Measurements from ENCODE around the gene FOSB. TPM values are rescaled to one million over a fixed set of nuclear protein-coding genes. Genes with fewer than 3 reads are reported as not detected.

The FOSB gene
- total and polyA plus RNA-seq, 9 of the 15 experiments (the other 6 are each of a cell fraction or from before 2014, with no cell fraction given), result 0.11 to 2.7 (median 0.73) TPM

DNA sequence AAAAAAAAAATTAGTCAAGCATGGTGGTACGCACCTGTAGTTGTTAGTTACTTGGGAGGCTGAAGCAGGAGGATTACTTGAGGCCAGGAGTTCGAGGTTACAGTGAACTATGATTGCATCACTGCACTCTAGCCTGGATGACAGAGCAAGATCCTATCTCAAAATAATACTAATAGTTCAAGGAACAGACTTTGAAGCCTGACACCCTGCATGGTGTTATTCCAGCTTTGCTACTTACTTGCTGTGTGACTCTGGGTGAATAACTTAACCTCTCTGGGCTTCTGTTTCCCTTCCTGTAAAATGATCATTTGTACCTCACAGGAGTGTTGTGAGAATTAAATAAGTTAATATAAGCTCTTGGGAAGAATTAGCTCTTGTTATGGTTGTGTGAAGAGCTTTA, 3.5 kb upstream of the FOSB start (continued):
- TF ChIP-seq HSF4 (CRISPR knock-in tag; IDR thresholded peaks at IDR 0.05; ENCODE audit: borderline replicate concordance), result no peak
- 0 out of 2 replicates have a peak, but pooled peaks have one; percentile 19 for TF ChIP-seq NFE2 (IDR thresholded peaks at IDR 0.05; ENCODE audit: low read depth)
- TF ChIP-seq CEBPB (tag; IDR thresholded peaks at IDR 0.05), result peak; percentile 76
- TF ChIP-seq ETV6 (IDR thresholded peaks at IDR 0.05; ENCODE audit: borderline replicate concordance in 1 of 2, low read depth in 2 of 2, low read length in 1 of 2), result no peak
- TF ChIP-seq ETV6 (CRISPR knock-in tag; IDR thresholded peaks at IDR 0.05; ENCODE audit: borderline replicate concordance), result no peak
- TF ChIP-seq, protein P1, sequence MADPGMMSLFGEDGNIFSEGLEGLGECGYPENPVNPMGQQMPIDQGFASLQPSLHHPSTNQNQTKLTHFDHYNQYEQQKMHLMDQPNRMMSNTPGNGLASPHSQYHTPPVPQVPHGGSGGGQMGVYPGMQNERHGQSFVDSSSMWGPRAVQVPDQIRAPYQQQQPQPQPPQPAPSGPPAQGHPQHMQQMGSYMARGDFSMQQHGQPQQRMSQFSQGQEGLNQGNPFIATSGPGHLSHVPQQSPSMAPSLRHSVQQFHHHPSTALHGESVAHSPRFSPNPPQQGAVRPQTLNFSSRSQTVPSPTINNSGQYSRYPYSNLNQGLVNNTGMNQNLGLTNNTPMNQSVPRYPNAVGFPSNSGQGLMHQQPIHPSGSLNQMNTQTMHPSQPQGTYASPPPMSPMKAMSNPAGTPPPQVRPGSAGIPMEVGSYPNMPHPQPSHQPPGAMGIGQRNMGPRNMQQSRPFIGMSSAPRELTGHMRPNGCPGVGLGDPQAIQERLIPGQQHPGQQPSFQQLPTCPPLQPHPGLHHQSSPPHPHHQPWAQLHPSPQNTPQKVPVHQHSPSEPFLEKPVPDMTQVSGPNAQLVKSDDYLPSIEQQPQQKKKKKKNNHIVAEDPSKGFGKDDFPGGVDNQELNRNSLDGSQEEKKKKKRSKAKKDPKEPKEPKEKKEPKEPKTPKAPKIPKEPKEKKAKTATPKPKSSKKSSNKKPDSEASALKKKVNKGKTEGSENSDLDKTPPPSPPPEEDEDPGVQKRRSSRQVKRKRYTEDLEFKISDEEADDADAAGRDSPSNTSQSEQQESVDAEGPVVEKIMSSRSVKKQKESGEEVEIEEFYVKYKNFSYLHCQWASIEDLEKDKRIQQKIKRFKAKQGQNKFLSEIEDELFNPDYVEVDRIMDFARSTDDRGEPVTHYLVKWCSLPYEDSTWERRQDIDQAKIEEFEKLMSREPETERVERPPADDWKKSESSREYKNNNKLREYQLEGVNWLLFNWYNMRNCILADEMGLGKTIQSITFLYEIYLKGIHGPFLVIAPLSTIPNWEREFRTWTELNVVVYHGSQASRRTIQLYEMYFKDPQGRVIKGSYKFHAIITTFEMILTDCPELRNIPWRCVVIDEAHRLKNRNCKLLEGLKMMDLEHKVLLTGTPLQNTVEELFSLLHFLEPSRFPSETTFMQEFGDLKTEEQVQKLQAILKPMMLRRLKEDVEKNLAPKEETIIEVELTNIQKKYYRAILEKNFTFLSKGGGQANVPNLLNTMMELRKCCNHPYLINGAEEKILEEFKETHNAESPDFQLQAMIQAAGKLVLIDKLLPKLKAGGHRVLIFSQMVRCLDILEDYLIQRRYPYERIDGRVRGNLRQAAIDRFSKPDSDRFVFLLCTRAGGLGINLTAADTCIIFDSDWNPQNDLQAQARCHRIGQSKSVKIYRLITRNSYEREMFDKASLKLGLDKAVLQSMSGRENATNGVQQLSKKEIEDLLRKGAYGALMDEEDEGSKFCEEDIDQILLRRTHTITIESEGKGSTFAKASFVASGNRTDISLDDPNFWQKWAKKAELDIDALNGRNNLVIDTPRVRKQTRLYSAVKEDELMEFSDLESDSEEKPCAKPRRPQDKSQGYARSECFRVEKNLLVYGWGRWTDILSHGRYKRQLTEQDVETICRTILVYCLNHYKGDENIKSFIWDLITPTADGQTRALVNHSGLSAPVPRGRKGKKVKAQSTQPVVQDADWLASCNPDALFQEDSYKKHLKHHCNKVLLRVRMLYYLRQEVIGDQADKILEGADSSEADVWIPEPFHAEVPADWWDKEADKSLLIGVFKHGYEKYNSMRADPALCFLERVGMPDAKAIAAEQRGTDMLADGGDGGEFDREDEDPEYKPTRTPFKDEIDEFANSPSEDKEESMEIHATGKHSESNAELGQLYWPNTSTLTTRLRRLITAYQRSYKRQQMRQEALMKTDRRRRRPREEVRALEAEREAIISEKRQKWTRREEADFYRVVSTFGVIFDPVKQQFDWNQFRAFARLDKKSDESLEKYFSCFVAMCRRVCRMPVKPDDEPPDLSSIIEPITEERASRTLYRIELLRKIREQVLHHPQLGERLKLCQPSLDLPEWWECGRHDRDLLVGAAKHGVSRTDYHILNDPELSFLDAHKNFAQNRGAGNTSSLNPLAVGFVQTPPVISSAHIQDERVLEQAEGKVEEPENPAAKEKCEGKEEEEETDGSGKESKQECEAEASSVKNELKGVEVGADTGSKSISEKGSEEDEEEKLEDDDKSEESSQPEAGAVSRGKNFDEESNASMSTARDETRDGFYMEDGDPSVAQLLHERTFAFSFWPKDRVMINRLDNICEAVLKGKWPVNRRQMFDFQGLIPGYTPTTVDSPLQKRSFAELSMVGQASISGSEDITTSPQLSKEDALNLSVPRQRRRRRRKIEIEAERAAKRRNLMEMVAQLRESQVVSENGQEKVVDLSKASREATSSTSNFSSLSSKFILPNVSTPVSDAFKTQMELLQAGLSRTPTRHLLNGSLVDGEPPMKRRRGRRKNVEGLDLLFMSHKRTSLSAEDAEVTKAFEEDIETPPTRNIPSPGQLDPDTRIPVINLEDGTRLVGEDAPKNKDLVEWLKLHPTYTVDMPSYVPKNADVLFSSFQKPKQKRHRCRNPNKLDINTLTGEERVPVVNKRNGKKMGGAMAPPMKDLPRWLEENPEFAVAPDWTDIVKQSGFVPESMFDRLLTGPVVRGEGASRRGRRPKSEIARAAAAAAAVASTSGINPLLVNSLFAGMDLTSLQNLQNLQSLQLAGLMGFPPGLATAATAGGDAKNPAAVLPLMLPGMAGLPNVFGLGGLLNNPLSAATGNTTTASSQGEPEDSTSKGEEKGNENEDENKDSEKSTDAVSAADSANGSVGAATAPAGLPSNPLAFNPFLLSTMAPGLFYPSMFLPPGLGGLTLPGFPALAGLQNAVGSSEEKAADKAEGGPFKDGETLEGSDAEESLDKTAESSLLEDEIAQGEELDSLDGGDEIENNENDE (IDR thresholded peaks at IDR 0.05; ENCODE audit: low read depth, low read length), result no peak
- TF ChIP-seq NBN (IDR thresholded peaks at IDR 0.05; ENCODE audit: low read depth), result 0 out of 2 replicates have a peak, but pooled peaks have one; percentile 9
- TF ChIP-seq POU5F1 (IDR thresholded peaks at IDR 0.05; ENCODE audit: borderline replicate concordance, low read depth, low read length, partially characterized antibody), result no peak
- TF ChIP-seq ZFP36 (IDR thresholded peaks at IDR 0.05; ENCODE audit: low read depth, low read length, partially characterized antibody), result peak; percentile 90
- no peak for TF ChIP-seq HNRNPK (IDR thresholded peaks at IDR 0.05; ENCODE audit: low read depth, low read length, poor library complexity, severe bottlenecking)
- peak; percentile 75; the same call in 1 of the 2 replicates for TF ChIP-seq HDAC2 (IDR thresholded peaks at IDR 0.05)
- TF ChIP-seq ZNF764 (CRISPR knock-in tag; IDR thresholded peaks at IDR 0.05; ENCODE audit: low read depth), result no peak
- TF ChIP-seq, protein P2, sequence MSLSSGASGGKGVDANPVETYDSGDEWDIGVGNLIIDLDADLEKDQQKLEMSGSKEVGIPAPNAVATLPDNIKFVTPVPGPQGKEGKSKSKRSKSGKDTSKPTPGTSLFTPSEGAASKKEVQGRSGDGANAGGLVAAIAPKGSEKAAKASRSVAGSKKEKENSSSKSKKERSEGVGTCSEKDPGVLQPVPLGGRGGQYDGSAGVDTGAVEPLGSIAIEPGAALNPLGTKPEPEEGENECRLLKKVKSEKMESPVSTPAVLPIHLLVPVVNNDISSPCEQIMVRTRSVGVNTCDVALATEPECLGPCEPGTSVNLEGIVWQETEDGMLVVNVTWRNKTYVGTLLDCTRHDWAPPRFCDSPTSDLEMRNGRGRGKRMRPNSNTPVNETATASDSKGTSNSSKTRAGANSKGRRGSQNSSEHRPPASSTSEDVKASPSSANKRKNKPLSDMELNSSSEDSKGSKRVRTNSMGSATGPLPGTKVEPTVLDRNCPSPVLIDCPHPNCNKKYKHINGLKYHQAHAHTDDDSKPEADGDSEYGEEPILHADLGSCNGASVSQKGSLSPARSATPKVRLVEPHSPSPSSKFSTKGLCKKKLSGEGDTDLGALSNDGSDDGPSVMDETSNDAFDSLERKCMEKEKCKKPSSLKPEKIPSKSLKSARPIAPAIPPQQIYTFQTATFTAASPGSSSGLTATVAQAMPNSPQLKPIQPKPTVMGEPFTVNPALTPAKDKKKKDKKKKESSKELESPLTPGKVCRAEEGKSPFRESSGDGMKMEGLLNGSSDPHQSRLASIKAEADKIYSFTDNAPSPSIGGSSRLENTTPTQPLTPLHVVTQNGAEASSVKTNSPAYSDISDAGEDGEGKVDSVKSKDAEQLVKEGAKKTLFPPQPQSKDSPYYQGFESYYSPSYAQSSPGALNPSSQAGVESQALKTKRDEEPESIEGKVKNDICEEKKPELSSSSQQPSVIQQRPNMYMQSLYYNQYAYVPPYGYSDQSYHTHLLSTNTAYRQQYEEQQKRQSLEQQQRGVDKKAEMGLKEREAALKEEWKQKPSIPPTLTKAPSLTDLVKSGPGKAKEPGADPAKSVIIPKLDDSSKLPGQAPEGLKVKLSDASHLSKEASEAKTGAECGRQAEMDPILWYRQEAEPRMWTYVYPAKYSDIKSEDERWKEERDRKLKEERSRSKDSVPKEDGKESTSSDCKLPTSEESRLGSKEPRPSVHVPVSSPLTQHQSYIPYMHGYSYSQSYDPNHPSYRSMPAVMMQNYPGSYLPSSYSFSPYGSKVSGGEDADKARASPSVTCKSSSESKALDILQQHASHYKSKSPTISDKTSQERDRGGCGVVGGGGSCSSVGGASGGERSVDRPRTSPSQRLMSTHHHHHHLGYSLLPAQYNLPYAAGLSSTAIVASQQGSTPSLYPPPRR (CRISPR knock-in tag; IDR thresholded peaks at IDR 0.05; ENCODE audit: borderline replicate concordance), result no peak
